HG03045 (cell line): ENCODE measurements around the gene STK11.

Experiments used
- ATAC-seq: cut with Tn5 transposase; IDR thresholded peaks from one replicate; pipeline ENCODE4 v1.9.1; 2021; ENCODE audit warnings: mild to moderate bottlenecking, moderate library complexity; ENCODE audit not compliant: unreplicated experiment

Gene STK11

GRCh38 chr19:1223018-1223855, 17.7 kb downstream of the STK11 start:
- ATAC-seq = no peak

GRCh38 chr19:1224047-1224825, 18.7 kb downstream of the STK11 start:
- no peak for ATAC-seq

- no peak for ATAC-seq
Observed at GRCh38 chr19:1224847-1225246, 19.3 kb downstream of the STK11 start.

- ATAC-seq = no peak
Observed at GRCh38 chr19:1225440-1226226, 20.1 kb downstream of the STK11 start.

- no peak for ATAC-seq
Observed at GRCh38 chr19:1226227-1226518, 20.6 kb downstream of the STK11 start.

- no peak for ATAC-seq
Observed at GRCh38 chr19:1226522-1227303, 21.1 kb downstream of the STK11 start.

GRCh38 chr19:1227304-1228054, 21.9 kb downstream of the STK11 start:
- ATAC-seq = no peak

- ATAC-seq = no peak
Observed at GRCh38 chr19:1228161-1228957, 22.8 kb downstream of the STK11 start.

GRCh38 chr19:1229056-1229923, 23.7 kb downstream of the STK11 start:
- ATAC-seq = no peak

GRCh38 chr19:1229924-1230782, 24.6 kb downstream of the STK11 start:
- no peak for ATAC-seq

GRCh38 chr19:1230783-1231489, 25.4 kb downstream of the STK11 start:
- no peak for ATAC-seq

GRCh38 chr19:1231729-1232637, 26.4 kb downstream of the STK11 start:
- no peak for ATAC-seq

GRCh38 chr19:1232652-1233072, 27.1 kb downstream of the STK11 start:
- no peak for ATAC-seq

- no peak for ATAC-seq
Observed at GRCh38 chr19:1233115-1233667, 27.6 kb downstream of the STK11 start.
